K562 (cell line): ENCODE measurements around the gene POLR3C. TPM values are rescaled to one million over a fixed set of nuclear protein-coding genes. Genes with fewer than 3 reads are reported as not detected.

Experiments
- ATF3 ChIP-seq, 2 experiments: fragments of 450-650 bp in 1 of 2; sonication (generic) in 1 of 2; formaldehyde crosslinking in 1 of 2; IDR thresholded peaks in 1 of 2; conservative IDR thresholded peaks in 1 of 2; 2 replicates each; pipeline versions ENCODE4 v1.6.1 to v1.8.1; 2016 to 2023; ENCODE audit warnings: mild to moderate bottlenecking in 2 of 2, moderate library complexity in 2 of 2, inconsistent platforms in 1 of 2, missing genetic modification reagents in 1 of 2
- CBFA2T3 ChIP-seq: fragments of 450-650 bp; IDR thresholded peaks from 2 replicates; pipeline ENCODE4 v1.6.1; 2017
- CCNT2 ChIP-seq: IDR thresholded peaks from 2 replicates; pipeline ENCODE4 v1.6.1; 2011; ENCODE audit warnings: borderline replicate concordance, low read depth, mild to moderate bottlenecking, moderate library complexity, mixed read lengths, low read length; ENCODE audit not compliant: insufficient read length; ENCODE audit errors: extremely low read depth
- HDAC2 ChIP-seq: fragments of 450-650 bp; IDR thresholded peaks from 2 replicates; pipeline ENCODE4 v1.6.1; 2016; ENCODE audit warnings: mild to moderate bottlenecking
- KAT8 ChIP-seq: fragments of 450-650 bp; IDR thresholded peaks from 2 replicates; pipeline ENCODE4 v1.6.1; 2016; ENCODE audit warnings: low read depth, mild to moderate bottlenecking
- SIX5 ChIP-seq, 2 experiments: IDR thresholded peaks; 2 replicates each; pipeline ENCODE4 v1.6.1; 2011; ENCODE audit warnings: low read length in 2 of 2, borderline replicate concordance in 1 of 2, low read depth in 1 of 2, mild to moderate bottlenecking in 1 of 2, moderate library complexity in 1 of 2; ENCODE audit not compliant: insufficient read depth in 1 of 2
- SMAD4 ChIP-seq: fragments of 250-450 bp; sonication (Bioruptor Pico); conservative IDR thresholded peaks from 2 replicates; pipeline ENCODE4 v1.8.0; 2021; ENCODE audit warnings: inconsistent platforms, mild to moderate bottlenecking, moderate library complexity
- SRF ChIP-seq, 2 experiments: fragments of 250-450, 450-650 bp in 1 of 2; sonication (Bioruptor Pico) in 1 of 2; sonication (generic) in 1 of 2; formaldehyde crosslinking; IDR thresholded peaks; 2 replicates each; pipeline versions ENCODE4 v1.5.0 to v1.5.1; 2020 to 2022; ENCODE audit warnings: mild to moderate bottlenecking in 1 of 2, missing genetic modification reagents in 1 of 2
- TSHZ1 ChIP-seq: fragments of 250-450 bp; sonication (Bioruptor Pico); IDR thresholded peaks from 2 replicates; pipeline ENCODE4 v1.4.0; 2020; ENCODE audit warnings: mild to moderate bottlenecking, moderate library complexity
- ZC3H8 ChIP-seq: fragments of 450-650 bp; IDR thresholded peaks from 2 replicates; pipeline ENCODE4 v1.6.1; 2017
- ZNF280B ChIP-seq: fragments of 250-450 bp; sonication (Bioruptor Pico); IDR thresholded peaks from 2 replicates; pipeline ENCODE4 v1.5.1; 2021; ENCODE audit warnings: mild to moderate bottlenecking
- ZNF431 ChIP-seq: sonication (generic); formaldehyde crosslinking; IDR thresholded peaks from 2 replicates; pipeline ENCODE4 v1.8.0; 2022; ENCODE audit warnings: mild to moderate bottlenecking, missing genetic modification reagents
- ZNF830 ChIP-seq: fragments of 250-450 bp; sonication (Bioruptor Pico); IDR thresholded peaks from 2 replicates; pipeline ENCODE4 v1.5.0; 2021; ENCODE audit warnings: mild to moderate bottlenecking
- polyA plus RNA-seq, 8 experiments: library from polyadenylated mRNA; depleted of rRNA in 4 of 8; stranded (reverse) in 5 of 8; unstranded in 3 of 8; fragments of >200 nt; fragmentation: Nextera tagmentation in 2 of 8; fragmentation: Illumina TruSeq in 1 of 8; extraction: Ambion mirVana in 2 of 8; extraction: Trizol in 1 of 8; gene quantifications; 2 replicates each; pipeline versions ENCODE4 v1.2.1 to v1.2.3, GENCODE V29; 2011 to 2014; ENCODE audit warnings: inconsistent platforms in 1 of 8, missing spikeins in 1 of 8
- total RNA-seq, 7 experiments: library from RNA; depleted of rRNA in 6 of 7; stranded (reverse); fragments of >200 nt in 6 of 7; fragmentation: Illumina TruSeq in 2 of 7; extraction: Trizol in 2 of 7; gene quantifications; 2 replicates each; pipeline versions ENCODE4 v1.2.1 to v1.2.3, GENCODE V29; 2011 to 2021; ENCODE audit warnings: low replicate concordance in 1 of 7

The POLR3C gene
- total and polyA plus RNA-seq, 9 of the 15 experiments (the other 6 are each of a cell fraction or from before 2014, with no cell fraction given), result 19.7 to 64.1 (median 45.2) TPM

GRCh38 chr1:145859491-145860023 is 35.6 kb downstream of the POLR3C start (continued):
- TF ChIP-seq ATF3 (IDR thresholded peaks at IDR 0.05), result no peak
- no peak for TF ChIP-seq ATF3 (CRISPR knock-in tag; conservative IDR thresholded peaks at IDR 0.05)
- TF ChIP-seq CCNT2, result peak; percentile 77
- TF ChIP-seq ZNF431 (CRISPR knock-in tag), result no peak
- TF ChIP-seq SIX5 (IDR thresholded peaks at IDR 0.05; ENCODE audit: borderline replicate concordance in 1 of 2, insufficient read depth in 1 of 2, low read depth in 1 of 2, low read length in 2 of 2), result no peak
- TF ChIP-seq SRF (CRISPR knock-in tag; IDR thresholded peaks at IDR 0.05), result no peak
- TF ChIP-seq HDAC2, result 0 out of 2 replicates have a peak, but pooled peaks have one; percentile 25
- TF ChIP-seq SMAD4, result no peak
- TF ChIP-seq ZC3H8, result no peak
- TF ChIP-seq TSHZ1, result no peak
- TF ChIP-seq ZNF280B (CRISPR knock-in tag), result no peak
- TF ChIP-seq CBFA2T3, result no peak
- no peak for TF ChIP-seq ZNF830 (CRISPR knock-in tag)
- TF ChIP-seq KAT8, result no peak
